ENCODE data around the gene TEPSIN. TPM values are rescaled to one million over a fixed set of nuclear protein-coding genes. Genes with fewer than 3 reads are reported as not detected.

The TEPSIN gene
- total RNA-seq, 1 donor from 2014 or later = 42.3 TPM

DNA sequence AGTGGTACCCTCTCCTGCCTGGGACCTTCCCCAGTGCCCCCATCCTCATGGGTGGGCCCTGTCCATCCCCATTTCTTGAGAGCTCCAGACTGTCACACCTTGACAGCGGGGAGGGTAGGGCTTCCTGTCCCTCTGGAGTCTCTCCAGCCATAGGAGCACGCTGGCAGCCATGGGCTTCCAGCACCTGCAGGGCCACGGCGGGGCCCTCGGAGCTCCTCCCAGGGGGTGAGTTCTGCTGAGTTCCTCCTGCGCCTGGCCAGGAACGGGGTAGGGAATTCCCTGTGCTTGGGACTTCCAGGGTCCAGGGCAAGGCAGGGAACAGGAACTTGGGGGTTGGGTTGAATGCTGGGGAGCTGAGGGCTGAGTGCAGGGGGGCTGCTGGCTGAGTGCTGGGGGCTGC lies 49.8 kb downstream of the TEPSIN start:
- no peaks in the 10 kb centered on the region for H3K9me3 Mint-ChIP-seq (ENCODE audit: unreplicated experiment)

DNA sequence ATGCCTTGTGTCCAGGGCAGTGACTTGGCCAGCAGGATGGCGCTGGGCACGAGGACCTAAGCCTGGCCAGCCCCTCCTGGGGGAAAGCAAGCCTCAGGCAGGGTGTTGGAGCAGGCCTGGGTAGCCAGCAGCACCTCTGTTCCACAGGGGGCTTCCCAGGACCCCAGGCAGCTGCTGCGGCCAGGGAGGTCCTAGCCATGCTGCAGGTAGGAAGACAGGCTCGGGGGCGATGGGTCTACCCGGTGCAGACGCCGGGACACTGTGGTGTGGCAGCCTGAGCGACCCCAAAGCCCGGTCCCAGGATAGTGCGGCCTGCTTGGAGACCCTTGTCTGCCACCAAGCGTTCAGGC lies 50.4 kb downstream of the TEPSIN start:
- H3K4me3 Mint-ChIP-seq (ENCODE audit: unreplicated experiment) = no peak overlapping the region
- H3K9me3 Mint-ChIP-seq (ENCODE audit: unreplicated experiment) = no peaks in the 10 kb centered on the region
- peaks cover 2% of the 10 kb centered on the region for H3K36me3 Mint-ChIP-seq (ENCODE audit: unreplicated experiment)
- TF ChIP-seq, protein P1, sequence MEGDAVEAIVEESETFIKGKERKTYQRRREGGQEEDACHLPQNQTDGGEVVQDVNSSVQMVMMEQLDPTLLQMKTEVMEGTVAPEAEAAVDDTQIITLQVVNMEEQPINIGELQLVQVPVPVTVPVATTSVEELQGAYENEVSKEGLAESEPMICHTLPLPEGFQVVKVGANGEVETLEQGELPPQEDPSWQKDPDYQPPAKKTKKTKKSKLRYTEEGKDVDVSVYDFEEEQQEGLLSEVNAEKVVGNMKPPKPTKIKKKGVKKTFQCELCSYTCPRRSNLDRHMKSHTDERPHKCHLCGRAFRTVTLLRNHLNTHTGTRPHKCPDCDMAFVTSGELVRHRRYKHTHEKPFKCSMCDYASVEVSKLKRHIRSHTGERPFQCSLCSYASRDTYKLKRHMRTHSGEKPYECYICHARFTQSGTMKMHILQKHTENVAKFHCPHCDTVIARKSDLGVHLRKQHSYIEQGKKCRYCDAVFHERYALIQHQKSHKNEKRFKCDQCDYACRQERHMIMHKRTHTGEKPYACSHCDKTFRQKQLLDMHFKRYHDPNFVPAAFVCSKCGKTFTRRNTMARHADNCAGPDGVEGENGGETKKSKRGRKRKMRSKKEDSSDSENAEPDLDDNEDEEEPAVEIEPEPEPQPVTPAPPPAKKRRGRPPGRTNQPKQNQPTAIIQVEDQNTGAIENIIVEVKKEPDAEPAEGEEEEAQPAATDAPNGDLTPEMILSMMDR (IDR thresholded peaks at IDR 0.05) = no peak
- H3K4me1 Mint-ChIP-seq (ENCODE audit: unreplicated experiment) = no peaks in the 10 kb centered on the region
- no peaks in the 10 kb centered on the region for H3K27me3 Mint-ChIP-seq (ENCODE audit: unreplicated experiment)
- no peak for DNase-seq (ENCODE audit: extremely low spot score, unreplicated experiment)
- H3K27ac Mint-ChIP-seq (ENCODE audit: unreplicated experiment) = no peak overlapping the region

More for the DNA sequence above, 49.8 kb downstream of the TEPSIN start:
- DNase-seq (ENCODE audit: extremely low spot score, unreplicated experiment) = no peak
- TF ChIP-seq, protein P1 (IDR thresholded peaks at IDR 0.05) = no peak
- no peak overlapping the region for H3K27ac Mint-ChIP-seq (ENCODE audit: unreplicated experiment)
- no peaks in the 10 kb centered on the region for H3K27me3 Mint-ChIP-seq (ENCODE audit: unreplicated experiment)
- no peak overlapping the region for H3K4me3 Mint-ChIP-seq (ENCODE audit: unreplicated experiment)
- H3K36me3 Mint-ChIP-seq (ENCODE audit: unreplicated experiment) = peaks cover 2% of the 10 kb centered on the region
- no peaks in the 10 kb centered on the region for H3K4me1 Mint-ChIP-seq (ENCODE audit: unreplicated experiment)

GRCh38 chr17:81187586-81188490 lies 51.0 kb downstream of the TEPSIN start:
- no peak for DNase-seq (ENCODE audit: extremely low spot score, unreplicated experiment)
- peaks cover 2% of the 10 kb centered on the region for H3K36me3 Mint-ChIP-seq (ENCODE audit: unreplicated experiment)
- H3K4me1 Mint-ChIP-seq (ENCODE audit: unreplicated experiment) = no peaks in the 10 kb centered on the region
- H3K9me3 Mint-ChIP-seq (ENCODE audit: unreplicated experiment) = no peaks in the 10 kb centered on the region
- H3K27me3 Mint-ChIP-seq (ENCODE audit: unreplicated experiment) = no peaks in the 10 kb centered on the region
- no peak overlapping the region for H3K4me3 Mint-ChIP-seq (ENCODE audit: unreplicated experiment)
- H3K27ac Mint-ChIP-seq (ENCODE audit: unreplicated experiment) = no peak overlapping the region
- TF ChIP-seq, protein P1 (IDR thresholded peaks at IDR 0.05) = no peak

- Mint-ChIP-seq H3K4me1 (ENCODE audit: unreplicated experiment) (no peaks in the 10 kb centered on the region), H3K27me3 (ENCODE audit: unreplicated experiment) (no peaks in the 10 kb centered on the region), H3K27ac (ENCODE audit: unreplicated experiment) (no peak overlapping the region), H3K4me3 (ENCODE audit: unreplicated experiment) (no peak overlapping the region), H3K9me3 (ENCODE audit: unreplicated experiment) (no peaks in the 10 kb centered on the region), H3K36me3 (ENCODE audit: unreplicated experiment) (peaks cover 2% of the 10 kb centered on the region)
- DNase-seq (ENCODE audit: extremely low spot score, unreplicated experiment) = no peak
- TF ChIP-seq, protein P1 (IDR thresholded peaks at IDR 0.05) = no peak
These were observed 51.7 kb downstream of the TEPSIN start for GRCh38 chr17:81187120-81187519.

GRCh38 chr17:81186203-81186602 lies 52.7 kb downstream of the TEPSIN start:
- peaks cover 2% of the 10 kb centered on the region for H3K36me3 Mint-ChIP-seq (ENCODE audit: unreplicated experiment)
- DNase-seq (ENCODE audit: extremely low spot score, unreplicated experiment) = no peak
- H3K4me1 Mint-ChIP-seq (ENCODE audit: unreplicated experiment) = no peaks in the 10 kb centered on the region
- no peak overlapping the region for H3K4me3 Mint-ChIP-seq (ENCODE audit: unreplicated experiment)
- TF ChIP-seq, protein P1 (IDR thresholded peaks at IDR 0.05) = no peak
- no peaks in the 10 kb centered on the region for H3K9me3 Mint-ChIP-seq (ENCODE audit: unreplicated experiment)
- H3K27ac Mint-ChIP-seq (ENCODE audit: unreplicated experiment) = no peak overlapping the region
- H3K27me3 Mint-ChIP-seq (ENCODE audit: unreplicated experiment) = no peaks in the 10 kb centered on the region

Data from osteocyte (in vitro differentiated cells).